A172 (cell line): Measurements from ENCODE around the gene DRD1. TPM values are rescaled to one million over a fixed set of nuclear protein-coding genes. Genes with fewer than 3 reads are reported as not detected.
"Not testable (repeated sequence)": the region's sequence is repeated elsewhere in the genome, so short reads cannot be mapped to it uniquely, and the experiment has no call there.

Experiments
- DNase-seq: peaks from one replicate; pipeline ENCODE4 v3.0.0-alpha.2; 2015; ENCODE audit warnings: low spot score
- total RNA-seq: library from RNA; depleted of rRNA; stranded (reverse); fragments of >200 nt; shearing (Covaris generic); gene quantifications from 2 replicates; pipeline ENCODE4 v1.2.3, GENCODE V29; 2014

DRD1 gene
- total RNA-seq, 1 experiment from 2014 or later: not detected

- no peak for DNase-seq
Measured at GRCh38 chr5:175467983-175468690, 24.2 kb upstream of the DRD1 start.

DNA sequence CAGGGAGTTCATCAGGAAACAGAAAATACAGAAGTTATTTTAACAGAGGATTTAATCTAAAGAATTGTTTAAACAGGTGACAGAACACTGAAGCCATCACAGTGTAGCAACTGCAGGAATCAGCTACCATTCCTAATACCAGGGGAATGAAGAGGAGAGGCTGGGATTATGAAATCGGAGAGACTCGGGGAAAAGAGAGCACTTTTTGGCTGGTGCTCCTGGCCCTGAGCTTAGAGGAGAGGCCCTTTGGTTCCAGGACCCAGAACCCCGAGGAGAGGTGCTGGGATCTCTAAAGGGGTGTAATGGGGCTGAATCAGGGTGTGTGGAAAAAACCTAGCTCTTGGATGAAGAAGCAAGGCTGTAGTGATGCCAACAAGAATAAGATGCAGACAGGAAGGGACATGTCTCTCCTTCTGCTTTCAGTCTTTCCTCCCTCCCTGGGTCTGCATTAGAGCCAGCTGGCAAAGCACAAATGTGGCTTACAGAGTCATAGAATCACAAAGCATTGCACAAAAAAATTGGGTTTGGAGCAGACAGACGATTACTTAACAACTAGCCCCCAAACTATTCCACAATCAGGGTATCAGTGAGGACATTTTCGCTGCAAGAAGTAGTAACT, 22.8 kb upstream of the DRD1 start:
- no peak for DNase-seq

DNA sequence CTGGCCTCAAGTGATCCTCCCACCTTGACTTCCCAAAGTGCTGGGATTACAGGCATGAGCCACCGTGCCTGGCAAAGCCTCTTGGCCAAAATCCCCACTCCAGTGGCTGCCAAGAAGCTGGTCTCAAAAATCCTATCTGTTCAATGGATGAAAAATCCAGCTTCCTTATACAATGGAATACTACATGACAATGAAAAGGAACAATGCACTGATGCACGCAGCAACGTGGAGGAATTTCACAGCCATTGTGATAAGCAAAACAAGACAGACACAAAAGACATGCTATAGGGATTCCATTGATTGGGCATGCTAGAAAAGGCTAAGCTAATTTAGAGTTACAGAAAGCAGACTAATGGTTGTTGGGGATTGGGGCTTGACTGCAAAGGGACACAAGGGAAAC, 21.3 kb upstream of the DRD1 start:
- DNase-seq: no peak

GRCh38 chr5:175464942-175465233, 20.9 kb upstream of the DRD1 start:
- DNase-seq: no peak

DNA sequence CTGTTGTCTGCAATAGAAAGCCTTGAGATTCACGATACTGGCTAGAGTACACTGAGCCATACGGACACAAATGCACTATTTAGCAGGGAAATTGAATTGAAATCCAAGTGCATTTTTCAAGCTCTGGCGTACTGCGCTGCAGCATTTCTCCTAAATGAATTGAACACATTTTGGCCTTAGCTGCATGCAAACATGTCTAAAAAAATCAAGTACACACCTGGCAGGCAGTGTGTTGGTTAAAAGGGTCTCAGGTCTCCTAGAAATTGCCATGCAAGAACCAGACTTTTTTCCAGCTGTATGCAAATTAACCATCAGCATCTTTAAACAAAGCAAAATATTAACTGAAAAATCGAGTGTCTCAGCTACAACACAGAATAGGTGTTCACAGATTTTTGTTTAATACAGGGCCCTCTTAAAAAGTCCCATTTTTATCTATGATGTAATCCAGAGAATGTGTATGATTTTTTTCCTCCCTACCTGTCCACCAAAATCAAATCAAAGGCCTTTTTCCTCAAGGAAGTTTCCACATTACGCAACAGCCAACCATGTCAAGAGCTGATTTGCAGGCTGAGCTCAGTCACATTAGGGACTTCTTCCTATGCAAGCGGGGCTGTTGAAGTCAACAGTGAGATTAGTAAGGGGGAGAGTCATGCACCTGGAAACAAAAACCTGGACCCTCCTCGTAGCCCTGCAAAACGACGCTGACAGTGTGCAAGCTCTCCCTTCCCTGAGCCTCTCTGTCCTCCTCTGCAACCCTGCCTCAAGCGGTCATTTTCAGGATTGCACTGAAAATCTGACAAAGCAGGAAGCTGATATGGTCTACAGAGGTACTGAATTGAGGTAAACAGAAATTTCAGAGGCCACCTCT, 20.3 kb upstream of the DRD1 start:
- peak; percentile 38 for DNase-seq

GRCh38 chr5:175463641-175464040, 19.7 kb upstream of the DRD1 start:
- no peak for DNase-seq

- no peak for DNase-seq
Measured at GRCh38 chr5:175461370-175461769, 17.4 kb upstream of the DRD1 start.

DNA sequence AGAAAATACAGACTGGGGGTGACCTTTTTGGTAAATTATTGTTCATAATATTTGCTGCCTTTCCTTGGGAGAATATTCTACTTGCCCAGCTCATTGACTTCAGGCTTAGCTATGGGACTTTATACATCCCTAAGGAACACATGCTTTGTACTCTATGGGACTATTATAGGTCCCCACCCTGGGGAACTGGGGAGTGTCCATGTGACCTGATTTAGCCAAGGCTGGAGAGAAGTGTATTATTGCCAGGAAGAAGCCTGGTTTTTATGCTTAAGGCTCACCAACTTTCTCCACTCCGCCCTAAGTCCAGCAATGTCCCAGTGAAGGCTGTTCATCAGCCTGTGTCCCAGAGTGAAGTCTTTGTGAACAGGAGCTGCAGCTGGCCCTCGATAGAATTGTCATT, 16.6 kb upstream of the DRD1 start:
- DNase-seq: no peak

DNA sequence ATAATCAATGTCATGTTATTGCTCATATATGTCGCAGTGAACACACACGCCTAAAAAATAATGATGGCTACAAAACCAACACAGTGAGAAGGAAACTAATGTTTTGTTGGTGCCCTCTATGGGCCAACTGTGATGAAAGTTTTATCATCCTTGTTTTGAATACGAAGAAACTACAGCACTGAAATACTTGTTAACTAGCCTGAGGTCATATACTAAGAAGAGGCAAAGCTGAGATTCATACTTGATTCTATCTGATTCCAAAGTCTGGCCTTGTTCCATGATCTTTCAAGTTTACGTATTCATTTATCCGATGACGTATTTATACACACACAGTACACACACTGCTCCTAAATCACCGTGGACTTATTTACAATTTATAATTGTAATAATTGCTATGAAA, 16.1 kb upstream of the DRD1 start:
- DNase-seq: peak; percentile 33

DNA sequence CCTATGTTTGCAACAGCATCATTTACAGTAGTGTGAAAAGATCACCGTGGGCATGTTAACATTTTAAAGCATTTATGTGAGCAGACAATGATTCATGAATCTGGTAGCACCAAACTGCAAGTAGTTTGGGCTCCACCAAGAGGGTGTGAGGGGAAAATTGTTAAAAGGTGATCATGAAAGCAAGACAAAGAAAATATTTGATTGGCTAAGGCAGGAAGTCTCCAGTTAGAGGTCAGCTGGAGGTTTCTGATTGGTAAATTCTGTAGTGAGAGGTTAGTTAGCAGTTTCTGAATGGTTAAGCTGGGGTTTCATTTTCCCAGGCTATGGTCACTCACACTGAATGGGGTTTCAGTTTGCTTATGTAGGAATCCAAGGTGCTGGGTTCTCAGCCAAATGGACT, 13.5 kb upstream of the DRD1 start:
- DNase-seq: peak; percentile 63

GRCh38 chr5:175456105-175456742, 12.2 kb upstream of the DRD1 start:
- DNase-seq: no peak

DNA sequence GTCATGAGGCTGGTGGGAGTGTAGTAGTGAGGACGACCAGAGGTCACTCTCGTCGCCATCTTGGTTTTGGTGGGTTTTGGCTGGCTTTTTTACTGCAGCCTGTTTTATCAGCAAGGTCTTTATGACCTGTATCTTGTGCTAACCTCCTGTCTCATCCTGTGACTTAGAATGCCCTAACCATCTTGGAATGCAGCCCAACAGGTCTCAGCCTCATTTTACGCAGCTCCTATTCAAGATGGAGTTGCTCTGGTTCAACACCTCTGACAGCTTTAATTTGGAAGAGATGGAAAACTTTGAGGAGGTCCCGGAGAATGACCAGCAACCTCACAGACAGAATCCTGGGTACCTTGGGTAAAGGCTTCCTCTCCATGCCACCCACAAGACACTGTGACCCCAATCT, 10.4 kb upstream of the DRD1 start:
- DNase-seq: not testable (repeated sequence)

GRCh38 chr5:175452166-175452565, 8.2 kb upstream of the DRD1 start:
- DNase-seq: no peak

DNA sequence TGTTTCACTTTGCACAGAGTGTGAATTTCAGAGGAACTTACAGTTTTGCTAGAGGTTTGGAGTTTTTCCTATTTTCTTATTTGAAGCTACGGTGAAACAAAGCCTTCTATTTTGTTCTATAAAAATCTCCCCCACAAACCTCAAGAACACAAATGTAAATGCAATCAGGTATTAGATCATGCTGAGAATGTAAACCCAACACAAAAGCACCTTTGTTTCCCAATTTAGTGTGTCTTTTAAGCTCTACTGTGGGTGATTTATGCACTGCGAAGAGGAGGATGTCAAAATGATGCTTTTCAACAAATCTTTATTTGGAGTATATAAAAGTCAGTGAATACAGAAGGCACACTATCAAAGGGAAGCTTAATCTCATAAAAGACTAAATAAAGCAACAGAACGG, 4.3 kb upstream of the DRD1 start:
- DNase-seq: no peak

DNA sequence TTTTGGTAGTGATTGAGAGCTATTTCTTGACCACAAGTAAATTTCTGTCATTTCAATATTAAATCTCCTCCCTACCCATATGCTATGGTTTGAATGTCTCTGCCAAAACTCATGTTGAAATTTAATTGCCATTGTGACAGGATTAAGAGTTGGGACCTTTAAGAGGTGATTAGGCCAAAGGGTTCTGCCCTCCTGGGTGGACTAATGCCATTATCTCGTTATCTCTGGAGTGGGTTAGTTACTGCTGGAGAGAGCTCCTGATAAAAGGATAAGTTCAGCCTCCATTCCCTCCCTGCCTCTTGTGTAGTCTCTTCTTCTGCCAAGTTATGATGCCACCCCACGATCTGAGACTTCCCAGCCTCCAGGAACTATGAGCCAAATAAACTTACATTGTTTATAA, 3.6 kb upstream of the DRD1 start:
- no peak for DNase-seq

GRCh38 chr5:175446378-175446777, 2.4 kb upstream of the DRD1 start:
- DNase-seq: not testable (repeated sequence)

DNA sequence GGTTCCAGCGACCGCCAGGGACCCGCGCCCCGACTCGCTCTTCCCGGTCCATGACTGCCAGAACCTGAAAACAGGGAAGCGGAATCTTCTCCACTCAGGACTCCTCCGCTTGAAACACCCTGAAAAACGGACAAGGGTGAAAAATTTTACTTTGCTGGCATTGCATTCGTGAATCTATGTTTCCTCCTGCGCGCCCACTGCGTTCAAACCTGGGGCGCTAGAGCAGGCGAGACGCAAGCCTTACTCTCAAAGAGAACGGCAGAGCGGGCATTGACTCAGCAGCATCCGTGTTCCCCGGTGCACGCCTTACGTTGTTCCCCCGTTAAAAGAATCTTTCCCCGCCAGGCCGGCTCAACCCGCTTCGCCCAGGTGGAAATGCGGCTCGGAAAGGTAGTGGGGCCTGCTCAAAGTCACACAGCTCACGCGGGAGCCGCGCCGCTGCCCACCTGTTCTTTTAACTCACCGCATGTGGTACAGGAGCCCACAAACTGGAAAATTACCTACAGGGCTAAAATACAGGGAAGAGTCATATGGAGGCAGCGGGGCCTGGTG, 999 bp upstream of the DRD1 start:
- no peak for DNase-seq

GRCh38 chr5:175443514-175444059, 395 bp downstream of the DRD1 start:
- no peak for DNase-seq

DNA sequence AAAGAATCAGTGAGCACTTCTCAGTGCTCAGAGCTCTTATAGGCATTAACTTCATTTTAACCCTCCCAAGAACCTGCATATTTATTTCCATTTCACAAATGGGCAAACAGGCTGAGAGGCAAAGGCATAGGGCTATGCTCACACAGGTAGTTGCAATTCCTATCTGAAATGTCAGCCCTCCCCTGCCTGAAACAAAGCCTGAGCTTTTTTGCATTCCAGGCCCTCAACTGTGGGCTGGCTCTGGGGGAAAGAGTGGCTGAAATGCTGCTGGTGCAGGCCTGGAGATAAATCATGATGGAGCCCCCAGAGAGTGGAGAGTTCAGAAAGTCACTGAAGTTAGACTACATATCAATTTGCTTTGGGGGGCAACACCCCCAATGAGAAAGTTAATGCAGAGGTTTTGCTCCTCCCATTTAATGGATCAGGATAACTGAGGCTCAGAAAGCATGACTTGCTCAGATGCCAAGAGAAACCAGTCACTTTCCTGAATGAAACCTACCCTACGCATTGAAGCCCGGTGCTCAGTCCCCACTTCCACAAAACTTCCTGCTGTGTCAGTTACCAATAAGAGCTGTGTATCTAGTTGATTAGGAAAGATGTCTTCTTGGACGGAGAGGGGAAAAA, 5.6 kb downstream of the DRD1 start:
- DNase-seq: no peak

DNA sequence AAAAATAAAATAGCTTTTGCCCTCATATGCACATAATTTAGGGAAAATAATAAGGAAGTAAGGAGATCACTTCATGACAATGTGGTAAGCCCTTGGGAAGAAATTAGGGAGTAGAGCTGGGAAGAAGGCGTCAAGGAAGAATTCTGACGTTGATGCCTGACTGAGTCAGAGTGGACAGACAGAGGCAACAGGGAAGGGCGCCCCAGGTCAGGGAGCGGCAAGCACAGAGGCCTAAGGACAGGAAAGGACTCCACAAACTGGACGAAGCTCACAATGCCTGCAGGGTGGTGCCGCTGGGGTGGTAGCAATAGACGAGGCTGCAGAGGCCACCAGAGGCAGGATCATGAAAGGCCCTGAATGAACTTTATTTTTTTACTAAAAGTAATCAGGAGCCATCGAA, 7.6 kb downstream of the DRD1 start:
- DNase-seq: no peak

- DNase-seq: no peak
Measured at GRCh38 chr5:175434800-175435199, 9.2 kb downstream of the DRD1 start.
